Heart left ventricle (tissue), 16 donors: ENCODE measurements around the gene MAP3K5. TPM values are rescaled to one million over a fixed set of nuclear protein-coding genes. Genes with fewer than 3 reads are reported as not detected.

ENCODE experiments used
- ATAC-seq, 4 donors: fragments of 200-7000 bp; cut with Tn5 transposase; one replicate each; pipeline ENCODE4 v1.9.1; 2020 to 2022; ENCODE audit warnings: moderate library complexity in 4 of 4, mild to moderate bottlenecking in 3 of 4, moderate number of reproducible peaks in 1 of 4
- DNase-seq, 5 donors: peaks; one replicate each; pipeline ENCODE4 v3.0.0-alpha.2; 2020
- H3K27ac ChIP-seq, 12 donors: fragments of 200-600 bp; sonication (generic) in 4 of 12; one replicate each; pipeline versions ENCODE4 v1.5.0 to v1.8.0; 2016 to 2022; ENCODE audit warnings: mild to moderate bottlenecking in 2 of 12
- H3K27me3 ChIP-seq, 9 donors: fragments of 200-600 bp; sonication (generic) in 2 of 9; one replicate each; pipeline versions ENCODE4 v1.5.1 to v1.8.0; 2016 to 2022; ENCODE audit warnings: mild to moderate bottlenecking in 3 of 9
- H3K36me3 ChIP-seq, 9 donors: fragments of 200-600 bp; sonication (generic) in 2 of 9; one replicate each; pipeline versions ENCODE4 v1.5.0 to v1.8.0; 2018 to 2022; ENCODE audit warnings: mild to moderate bottlenecking in 2 of 9
- H3K4me1 ChIP-seq, 12 donors: fragments of 200-600 bp; sonication (generic) in 4 of 12; one replicate each; pipeline versions ENCODE4 v1.5.0 to v1.8.0; 2016 to 2022; ENCODE audit warnings: mild to moderate bottlenecking in 3 of 12
- H3K4me3 ChIP-seq, 12 donors: fragments of 200-600 bp; sonication (generic) in 4 of 12; one replicate each; pipeline versions ENCODE4 v1.5.0 to v1.8.0; 2017 to 2022; ENCODE audit warnings: mild to moderate bottlenecking in 9 of 12, moderate library complexity in 4 of 12
- H3K9me3 ChIP-seq, 12 donors: fragments of 200-600 bp; sonication (generic) in 4 of 12; one replicate each; pipeline versions ENCODE4 v1.5.0 to v1.8.0; 2016 to 2022; ENCODE audit warnings: mild to moderate bottlenecking in 1 of 12
- POLR2A ChIP-seq, 2 donors: fragments of 450-650 bp; IDR thresholded peaks; one replicate each; pipeline ENCODE4 v1.6.1; 2017; ENCODE audit warnings: antibody characterized with exemption in 2 of 2, mild to moderate bottlenecking in 2 of 2, moderate library complexity in 2 of 2
- WGBS, 4 donors: extraction: QIAGEN DNeasy Blood & Tissue Kit in 2 of 4; methylation state at CpG; one replicate each; pipeline versions ENCODE4 v1.1.5 to v1.1.7; 2013 to 2018; 5-methylcytosine and 5-hydroxymethylcytosine counted together
- intact Hi-C, 10 donors: fragments of 100-400 bp; cut with DNase I; formaldehyde crosslinking; loops; one replicate each; pipeline versions ENCODE4 v1.11.1 to v1.14.2; 2022
- polyA plus RNA-seq, 2 donors: library from polyadenylated mRNA; stranded (reverse); fragments of 200-250 nt; gene quantifications; one replicate each; pipeline ENCODE4 v1.2.3, GENCODE V29; 2013
- total RNA-seq, 9 donors: library from RNA; depleted of rRNA in 2 of 9; stranded (reverse); fragments of >200 nt in 2 of 9; fragmentation: NEBNext Ultra II Directional in 3 of 9; extraction: Animal tissue kit (Norgen Biotek cat#: 25700) in 3 of 9; gene quantifications; one replicate each; pipeline versions ENCODE4 v1.1.0 to v1.2.4, GENCODE V29; 2016 to 2023
- TF ChIP-seq, protein P1 (sequence below), 12 donors: fragments of 200-600 bp; sonication (generic) in 4 of 12; IDR thresholded peaks; one replicate each; pipeline versions ENCODE4 v1.5.0 to v1.8.0; 2018 to 2022; ENCODE audit warnings: antibody characterized with exemption in 12 of 12, mild to moderate bottlenecking in 5 of 12
- donor health status: ischemic (EF 13 %, LVEDD 7.1; RV severe dilation, severe dysfunction).
- donor health status: healthy with polysubstance abuse.
- donor health status: DM: no; HTN: yes; CAD: no.
- donor health status: DM: no; HTN: no; CAD: no.
- donor health status: ischemic (EF 25% LVEDD 6.9; RV normal size, moderate dysfunction).
- donor health status: ischemic (EF 25% LVEDD 5.7; RV mildly dilated, moderate dysfunction).
- donor health status: healthy.
- donor health status: DM: yes; HTN: yes; CAD: no.
- donor health status: ischemic (EF 35%, LVEDD 5.7; RV mildly dilated, moderate dysfunction).
- donor health status: nonischemic (EF 11% LVEDD 7.7; RV severe dilation, severe dysfunction).
- donor health status: DM: yes; HTN: yes; CAD: no.
- donor health status: PGD.
- donor health status: ischemic (EF 29% LVEDD 5.4; RV normal size, mild dysfunction).
- donor health status: nonischemic (EF 23%, LVEDD 6.1; RV moderate dilation, normal function).

Gene MAP3K5
- total and polyA plus RNA-seq, 11 donors, result 7.1 to 34.1 (median 27.8) TPM

DNA sequence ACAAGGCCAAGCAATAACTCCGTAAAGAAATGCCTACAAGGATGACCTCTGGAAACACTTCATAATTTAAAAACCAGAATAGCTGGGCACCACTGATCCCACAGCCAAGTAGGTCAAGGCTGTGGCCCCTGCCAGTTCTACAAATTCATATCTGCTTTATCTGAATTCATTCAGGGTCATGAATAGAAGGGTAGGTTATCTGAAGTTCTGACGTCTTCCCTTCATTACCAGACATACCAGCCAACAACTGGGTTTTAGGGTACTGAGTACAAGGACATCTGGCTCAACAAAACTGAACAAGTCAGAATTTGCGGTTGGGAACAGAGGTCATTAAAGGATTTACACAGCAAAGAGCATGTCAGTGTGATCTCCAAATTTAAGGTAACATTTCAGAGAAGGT lies 26.0 kb downstream of the MAP3K5 start:
- Histone ChIP-seq H3K36me3 (no peaks in the 10 kb centered on the region), H3K9me3 (no peaks in the 10 kb centered on the region), H3K4me3 (no peak overlapping the region), H3K27ac (peak overlapping the region in 10 of 12 donors; percentile 27 to 56 (median 45)), H3K4me1 (peaks cover 2 to 78% (median 57%) of the 10 kb centered on the region in 12 donors), H3K27me3 (no peaks in the 10 kb centered on the region)
- WGBS, 4 donors, result 46 to 53% (median 50%) methylated on average over 3 of the region's 3 CpGs
- ATAC-seq (peak in 3 of 4 donors; percentile 28 to 81 (median 66)), DNase-seq (no peak)
- TF ChIP-seq, protein P1, sequence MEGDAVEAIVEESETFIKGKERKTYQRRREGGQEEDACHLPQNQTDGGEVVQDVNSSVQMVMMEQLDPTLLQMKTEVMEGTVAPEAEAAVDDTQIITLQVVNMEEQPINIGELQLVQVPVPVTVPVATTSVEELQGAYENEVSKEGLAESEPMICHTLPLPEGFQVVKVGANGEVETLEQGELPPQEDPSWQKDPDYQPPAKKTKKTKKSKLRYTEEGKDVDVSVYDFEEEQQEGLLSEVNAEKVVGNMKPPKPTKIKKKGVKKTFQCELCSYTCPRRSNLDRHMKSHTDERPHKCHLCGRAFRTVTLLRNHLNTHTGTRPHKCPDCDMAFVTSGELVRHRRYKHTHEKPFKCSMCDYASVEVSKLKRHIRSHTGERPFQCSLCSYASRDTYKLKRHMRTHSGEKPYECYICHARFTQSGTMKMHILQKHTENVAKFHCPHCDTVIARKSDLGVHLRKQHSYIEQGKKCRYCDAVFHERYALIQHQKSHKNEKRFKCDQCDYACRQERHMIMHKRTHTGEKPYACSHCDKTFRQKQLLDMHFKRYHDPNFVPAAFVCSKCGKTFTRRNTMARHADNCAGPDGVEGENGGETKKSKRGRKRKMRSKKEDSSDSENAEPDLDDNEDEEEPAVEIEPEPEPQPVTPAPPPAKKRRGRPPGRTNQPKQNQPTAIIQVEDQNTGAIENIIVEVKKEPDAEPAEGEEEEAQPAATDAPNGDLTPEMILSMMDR (IDR thresholded peaks at IDR 0.05), result no peak
- TF ChIP-seq POLR2A (IDR thresholded peaks at IDR 0.05), result no peak
- intact Hi-C loops, result no loop called here

DNA sequence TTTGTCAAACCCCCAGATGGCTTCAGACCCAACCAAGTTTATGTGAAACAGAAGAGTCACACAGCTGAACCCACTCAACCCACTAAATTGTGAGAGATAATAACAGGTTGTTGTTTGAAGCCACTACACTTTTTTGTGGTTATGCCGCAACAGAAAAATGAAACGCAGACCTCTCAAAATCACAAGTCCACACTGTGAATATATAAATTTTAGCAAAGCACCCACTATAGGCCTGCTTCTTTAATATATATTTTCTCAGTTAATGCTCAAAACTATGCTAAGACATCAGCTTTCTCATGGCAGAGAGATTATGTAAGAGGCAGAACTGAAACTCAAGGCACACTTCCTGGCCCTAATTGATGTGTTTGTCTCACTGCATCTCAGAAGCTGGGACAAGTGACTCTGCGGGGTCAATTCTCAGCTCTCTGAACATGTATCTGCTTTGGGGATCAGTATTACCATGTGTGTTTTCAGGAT lies 27.7 kb downstream of the MAP3K5 start:
- H3K36me3 ChIP-seq, result no peaks in the 10 kb centered on the region
- H3K4me3 ChIP-seq, result no peak overlapping the region
- H3K9me3 ChIP-seq, result no peaks in the 10 kb centered on the region
- ATAC-seq (no peak), DNase-seq (no peak)
- 79 to 90% (median 84%) methylated on average over 3 of the region's 3 CpGs for whole genome bisulfite sequencing, 4 donors
- peak overlapping the region in 7 of 12 donors; percentile 5 to 85 (median 66) for H3K27ac ChIP-seq
- TF ChIP-seq POLR2A (IDR thresholded peaks at IDR 0.05), result no peak
- TF ChIP-seq, protein P1 (IDR thresholded peaks at IDR 0.05), result no peak
- intact Hi-C loops, result loop anchor here in 1 of 10 donors (5.0 kb wide), 1 partner anchor 47 kb away; no protein-coding TSS in a partner anchor
- no peaks in the 10 kb centered on the region for H3K27me3 ChIP-seq
- H3K4me1 ChIP-seq, result peaks cover 3 to 89% (median 63%) of the 10 kb centered on the region in 12 donors

DNA sequence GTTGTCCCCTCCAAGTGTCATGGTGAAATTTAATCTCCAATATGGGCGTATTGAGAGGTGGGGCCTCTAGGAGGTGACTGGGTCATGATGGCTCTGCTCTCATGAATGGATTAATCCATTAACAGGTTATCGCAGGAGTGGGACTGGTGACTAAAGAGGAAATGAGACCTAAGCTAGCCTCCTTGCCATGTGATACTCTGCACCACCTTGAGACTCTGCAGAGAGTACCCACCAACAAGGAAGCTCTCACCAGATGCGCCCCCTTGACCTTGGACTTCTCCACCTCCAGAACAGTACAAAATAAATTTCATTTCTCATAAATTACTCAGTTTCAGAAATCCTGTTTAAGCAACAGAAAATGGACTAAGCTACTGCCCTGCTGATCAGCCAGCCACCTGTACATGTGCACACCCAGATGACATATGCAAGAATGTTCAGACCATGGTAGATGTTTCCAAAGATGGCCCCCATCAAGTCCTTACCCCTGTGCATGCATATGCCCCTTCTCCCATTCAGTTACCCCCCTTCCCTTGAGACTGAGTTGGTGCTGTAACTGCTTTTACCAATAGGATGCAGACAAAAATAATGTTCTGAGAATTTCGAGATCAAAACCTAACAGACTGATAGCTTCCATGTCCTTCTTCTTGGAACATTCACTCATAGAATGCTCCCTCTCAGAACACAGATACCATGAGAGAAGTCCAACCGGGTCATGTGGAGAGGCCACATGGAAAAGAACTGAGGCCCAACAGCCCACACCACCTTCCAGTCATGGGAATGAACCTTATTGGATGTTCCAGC lies 28.4 kb downstream of the MAP3K5 start:
- H3K27ac ChIP-seq, result peak overlapping the region in 10 of 12 donors; percentile 15 to 90 (median 78)
- TF ChIP-seq POLR2A (IDR thresholded peaks at IDR 0.05), result no peak
- TF ChIP-seq, protein P1 (IDR thresholded peaks at IDR 0.05), result no peak

DNA sequence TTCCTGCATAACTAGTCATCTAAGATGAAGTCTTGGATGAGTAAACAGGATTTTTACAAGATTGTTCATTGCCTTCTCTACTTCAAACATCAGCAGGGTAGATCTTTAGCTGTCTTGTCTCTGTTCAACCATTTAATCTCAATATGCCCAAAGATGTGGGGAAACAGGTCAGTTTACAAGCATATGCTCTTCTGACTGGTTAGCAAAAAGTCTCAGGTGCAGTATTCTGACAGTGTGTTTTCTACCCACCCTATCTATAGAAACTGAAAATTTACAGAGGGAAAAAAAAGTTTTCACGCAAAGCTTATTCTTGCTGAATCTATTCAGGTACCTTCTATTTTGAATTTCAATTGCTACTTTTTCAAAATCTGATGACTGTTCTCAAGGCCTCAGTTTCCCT lies 29.0 kb downstream of the MAP3K5 start:
- Histone ChIP-seq H3K27me3 (no peaks in the 10 kb centered on the region), H3K9me3 (no peaks in the 10 kb centered on the region), H3K4me1 (peaks cover 3 to 85% (median 69%) of the 10 kb centered on the region in 12 donors), H3K27ac (peak overlapping the region in 10 of 12 donors; percentile 70 to 90 (median 80)), H3K4me3 (no peak overlapping the region), H3K36me3 (no peaks in the 10 kb centered on the region)
- TF ChIP-seq, protein P1 (IDR thresholded peaks at IDR 0.05), result no peak
- no peak for TF ChIP-seq POLR2A (IDR thresholded peaks at IDR 0.05)
- intact Hi-C loops, result loop anchor here in 1 of 10 donors (5.0 kb wide), 1 partner anchor 46 kb away; no protein-coding TSS in a partner anchor
- WGBS, 4 donors, result 95 to 100% (median 98%) methylated on average over 1 of the region's 1 CpG
- no peak for ATAC-seq
- DNase-seq, result no peak

More for the DNA sequence above, 28.4 kb downstream of the MAP3K5 start:
- Histone ChIP-seq H3K36me3 (no peaks in the 10 kb centered on the region), H3K4me3 (no peak overlapping the region), H3K27me3 (no peaks in the 10 kb centered on the region), H3K9me3 (no peaks in the 10 kb centered on the region), H3K4me1 (peaks cover 3 to 89% (median 64%) of the 10 kb centered on the region in 12 donors)
- intact Hi-C loops, result loop anchor here in 1 of 10 donors (5.0 kb wide), 1 partner anchor 47 kb away; no protein-coding TSS in a partner anchor
- no peak for DNase-seq
- WGBS, 4 donors, result 62 to 85% (median 79%) methylated on average over 5 of the region's 5 CpGs
- ATAC-seq, result no peak
